Activated T-helper 2 cell treated with anti-CD3 and anti-CD28 coated beads, Interferon-gamma antibody, Interleukin-2, Interleukin-4, amounts not matched to agents 10 μg/mL and 5 μg/mL and 100 μg/mL, durations not matched to agents 14 hours and 24 hours and 36 hours (primary cell): ENCODE results near the gene PLCD3. TPM values are rescaled to one million over a fixed set of nuclear protein-coding genes. Genes with fewer than 3 reads are reported as not detected.

Source experiments
- DNase-seq: peaks from one replicate; pipeline ENCODE4 v3.0.0; 2021; ENCODE audit warnings: low spot score
- H3K27ac Mint-ChIP-seq: one replicate; pipeline ENCODE4 v1.8.0; 2021; ENCODE audit warnings: mixed read lengths
- H3K27me3 Mint-ChIP-seq: one replicate; pipeline ENCODE4 v1.8.0; 2021; ENCODE audit warnings: low read depth, mixed read lengths
- H3K36me3 Mint-ChIP-seq: one replicate; pipeline ENCODE4 v1.8.0; 2021; ENCODE audit warnings: low read depth, mixed read lengths
- H3K4me1 Mint-ChIP-seq: one replicate; pipeline ENCODE4 v1.8.0; 2021; ENCODE audit warnings: low read depth, mixed read lengths
- H3K4me3 Mint-ChIP-seq: one replicate; pipeline ENCODE4 v1.8.0; 2021; ENCODE audit warnings: low read depth, mild to moderate bottlenecking, moderate library complexity, mixed read lengths
- H3K9me3 Mint-ChIP-seq: one replicate; pipeline ENCODE4 v1.8.0; 2021; ENCODE audit warnings: mixed read lengths
- intact Hi-C: fragments of 100-400 bp; cut with micrococcal nuclease; formaldehyde crosslinking; loops from one replicate; pipeline ENCODE4 v1.15.1; 2023
- total RNA-seq: library from RNA; stranded (reverse); gene quantifications from 2 replicates; pipeline ENCODE4 v1.2.3, GENCODE V29; 2022

Gene PLCD3
- total RNA-seq, 1 donor from 2014 or later: 4.0 TPM

- Mint-ChIP-seq H3K36me3 (peaks cover 64% of the 10 kb centered on the region), H3K9me3 (no peaks in the 10 kb centered on the region), H3K27me3 (no peaks in the 10 kb centered on the region), H3K4me1 (no peaks in the 10 kb centered on the region), H3K4me3 (no peak overlapping the region), H3K27ac (no peak overlapping the region)
- no peak for DNase-seq
- intact Hi-C loops: no loop called here
These were observed 26.2 kb downstream of the PLCD3 start for GRCh38 chr17:45106096-45106495.

GRCh38 chr17:45104907-45105624, 27.2 kb downstream of the PLCD3 start:
- H3K4me1 Mint-ChIP-seq: no peaks in the 10 kb centered on the region
- H3K27ac Mint-ChIP-seq: no peak overlapping the region
- no peaks in the 10 kb centered on the region for H3K9me3 Mint-ChIP-seq
- no peak overlapping the region for H3K4me3 Mint-ChIP-seq
- no peak for DNase-seq
- intact Hi-C loops: no loop called here
- H3K27me3 Mint-ChIP-seq: no peaks in the 10 kb centered on the region
- peaks cover 64% of the 10 kb centered on the region for H3K36me3 Mint-ChIP-seq

- no peaks in the 10 kb centered on the region for H3K27me3 Mint-ChIP-seq
- peaks cover 68% of the 10 kb centered on the region for H3K36me3 Mint-ChIP-seq
- intact Hi-C loops: no loop called here
- no peak overlapping the region for H3K4me3 Mint-ChIP-seq
- no peak overlapping the region for H3K27ac Mint-ChIP-seq
- H3K4me1 Mint-ChIP-seq: no peaks in the 10 kb centered on the region
- H3K9me3 Mint-ChIP-seq: no peaks in the 10 kb centered on the region
- no peak for DNase-seq
These were observed 27.8 kb downstream of the PLCD3 start for GRCh38 chr17:45104497-45104896.

GRCh38 chr17:45104029-45104428, 28.3 kb downstream of the PLCD3 start:
- no peaks in the 10 kb centered on the region for H3K27me3 Mint-ChIP-seq
- peaks cover 71% of the 10 kb centered on the region for H3K36me3 Mint-ChIP-seq
- no peaks in the 10 kb centered on the region for H3K4me1 Mint-ChIP-seq
- H3K4me3 Mint-ChIP-seq: no peak overlapping the region
- DNase-seq: no peak
- H3K9me3 Mint-ChIP-seq: no peaks in the 10 kb centered on the region
- intact Hi-C loops: no loop called here
- H3K27ac Mint-ChIP-seq: no peak overlapping the region

- H3K9me3 Mint-ChIP-seq: no peaks in the 10 kb centered on the region
- no peaks in the 10 kb centered on the region for H3K4me1 Mint-ChIP-seq
- intact Hi-C loops: no loop called here
- H3K27ac Mint-ChIP-seq: no peak overlapping the region
- H3K27me3 Mint-ChIP-seq: no peaks in the 10 kb centered on the region
- peaks cover 75% of the 10 kb centered on the region for H3K36me3 Mint-ChIP-seq
- H3K4me3 Mint-ChIP-seq: no peak overlapping the region
- DNase-seq: no peak
These were observed 29.0 kb downstream of the PLCD3 start for GRCh38 chr17:45103269-45103795.

GRCh38 chr17:45102856-45103255, 29.5 kb downstream of the PLCD3 start:
- peaks cover 75% of the 10 kb centered on the region for H3K36me3 Mint-ChIP-seq
- no peaks in the 10 kb centered on the region for H3K27me3 Mint-ChIP-seq
- H3K4me1 Mint-ChIP-seq: no peaks in the 10 kb centered on the region
- no peak overlapping the region for H3K27ac Mint-ChIP-seq
- no peak for DNase-seq
- intact Hi-C loops: no loop called here
- no peak overlapping the region for H3K4me3 Mint-ChIP-seq
- H3K9me3 Mint-ChIP-seq: no peaks in the 10 kb centered on the region

GRCh38 chr17:45101883-45102811, 30.2 kb downstream of the PLCD3 start:
- DNase-seq: no peak
- Mint-ChIP-seq H3K4me3 (no peak overlapping the region), H3K4me1 (no peaks in the 10 kb centered on the region), H3K27ac (no peak overlapping the region), H3K36me3 (peaks cover 78% of the 10 kb centered on the region), H3K27me3 (no peaks in the 10 kb centered on the region), H3K9me3 (no peaks in the 10 kb centered on the region)
- intact Hi-C loops: no loop called here

- intact Hi-C loops: no loop called here
- Mint-ChIP-seq H3K36me3 (peaks cover 78% of the 10 kb centered on the region), H3K27ac (no peak overlapping the region), H3K27me3 (no peaks in the 10 kb centered on the region), H3K9me3 (no peaks in the 10 kb centered on the region), H3K4me1 (no peaks in the 10 kb centered on the region), H3K4me3 (no peak overlapping the region)
- no peak for DNase-seq
These were observed 30.8 kb downstream of the PLCD3 start for GRCh38 chr17:45101546-45101882.

- Mint-ChIP-seq H3K4me1 (no peaks in the 10 kb centered on the region), H3K4me3 (no peak overlapping the region), H3K27ac (no peak overlapping the region), H3K36me3 (peaks cover 74% of the 10 kb centered on the region), H3K9me3 (no peaks in the 10 kb centered on the region), H3K27me3 (no peaks in the 10 kb centered on the region)
- intact Hi-C loops: no loop called here
- peak; percentile 59 for DNase-seq
These were observed 33.3 kb downstream of the PLCD3 start for GRCh38 chr17:45098869-45099616.

- Mint-ChIP-seq H3K9me3 (no peaks in the 10 kb centered on the region), H3K27ac (no peak overlapping the region), H3K4me3 (no peak overlapping the region), H3K27me3 (no peaks in the 10 kb centered on the region), H3K36me3 (peaks cover 73% of the 10 kb centered on the region), H3K4me1 (no peaks in the 10 kb centered on the region)
- no peak for DNase-seq
- intact Hi-C loops: no loop called here
These were observed 34.0 kb downstream of the PLCD3 start for GRCh38 chr17:45098081-45098868.

GRCh38 chr17:45096926-45097325, 35.4 kb downstream of the PLCD3 start:
- no peak for DNase-seq
- Mint-ChIP-seq H3K9me3 (no peaks in the 10 kb centered on the region), H3K36me3 (peaks cover 71% of the 10 kb centered on the region), H3K27me3 (no peaks in the 10 kb centered on the region), H3K4me1 (no peaks in the 10 kb centered on the region), H3K4me3 (no peak overlapping the region), H3K27ac (no peak overlapping the region)
- intact Hi-C loops: no loop called here

GRCh38 chr17:45096141-45096540, 36.2 kb downstream of the PLCD3 start:
- intact Hi-C loops: no loop called here
- Mint-ChIP-seq H3K36me3 (peaks cover 72% of the 10 kb centered on the region), H3K4me1 (no peaks in the 10 kb centered on the region), H3K4me3 (no peak overlapping the region), H3K27me3 (no peaks in the 10 kb centered on the region), H3K27ac (no peak overlapping the region), H3K9me3 (no peaks in the 10 kb centered on the region)
- DNase-seq: no peak
